Measurements from ENCODE around the gene FAM120B. TPM values are rescaled to one million over a fixed set of nuclear protein-coding genes. Genes with fewer than 3 reads are reported as not detected.

FAM120B gene, protein sequence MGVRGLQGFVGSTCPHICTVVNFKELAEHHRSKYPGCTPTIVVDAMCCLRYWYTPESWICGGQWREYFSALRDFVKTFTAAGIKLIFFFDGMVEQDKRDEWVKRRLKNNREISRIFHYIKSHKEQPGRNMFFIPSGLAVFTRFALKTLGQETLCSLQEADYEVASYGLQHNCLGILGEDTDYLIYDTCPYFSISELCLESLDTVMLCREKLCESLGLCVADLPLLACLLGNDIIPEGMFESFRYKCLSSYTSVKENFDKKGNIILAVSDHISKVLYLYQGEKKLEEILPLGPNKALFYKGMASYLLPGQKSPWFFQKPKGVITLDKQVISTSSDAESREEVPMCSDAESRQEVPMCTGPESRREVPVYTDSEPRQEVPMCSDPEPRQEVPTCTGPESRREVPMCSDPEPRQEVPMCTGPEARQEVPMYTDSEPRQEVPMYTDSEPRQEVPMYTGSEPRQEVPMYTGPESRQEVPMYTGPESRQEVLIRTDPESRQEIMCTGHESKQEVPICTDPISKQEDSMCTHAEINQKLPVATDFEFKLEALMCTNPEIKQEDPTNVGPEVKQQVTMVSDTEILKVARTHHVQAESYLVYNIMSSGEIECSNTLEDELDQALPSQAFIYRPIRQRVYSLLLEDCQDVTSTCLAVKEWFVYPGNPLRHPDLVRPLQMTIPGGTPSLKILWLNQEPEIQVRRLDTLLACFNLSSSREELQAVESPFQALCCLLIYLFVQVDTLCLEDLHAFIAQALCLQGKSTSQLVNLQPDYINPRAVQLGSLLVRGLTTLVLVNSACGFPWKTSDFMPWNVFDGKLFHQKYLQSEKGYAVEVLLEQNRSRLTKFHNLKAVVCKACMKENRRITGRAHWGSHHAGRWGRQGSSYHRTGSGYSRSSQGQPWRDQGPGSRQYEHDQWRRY
- total RNA-seq: 12.8 and 17.6 TPM in 2 replicates

DNA sequence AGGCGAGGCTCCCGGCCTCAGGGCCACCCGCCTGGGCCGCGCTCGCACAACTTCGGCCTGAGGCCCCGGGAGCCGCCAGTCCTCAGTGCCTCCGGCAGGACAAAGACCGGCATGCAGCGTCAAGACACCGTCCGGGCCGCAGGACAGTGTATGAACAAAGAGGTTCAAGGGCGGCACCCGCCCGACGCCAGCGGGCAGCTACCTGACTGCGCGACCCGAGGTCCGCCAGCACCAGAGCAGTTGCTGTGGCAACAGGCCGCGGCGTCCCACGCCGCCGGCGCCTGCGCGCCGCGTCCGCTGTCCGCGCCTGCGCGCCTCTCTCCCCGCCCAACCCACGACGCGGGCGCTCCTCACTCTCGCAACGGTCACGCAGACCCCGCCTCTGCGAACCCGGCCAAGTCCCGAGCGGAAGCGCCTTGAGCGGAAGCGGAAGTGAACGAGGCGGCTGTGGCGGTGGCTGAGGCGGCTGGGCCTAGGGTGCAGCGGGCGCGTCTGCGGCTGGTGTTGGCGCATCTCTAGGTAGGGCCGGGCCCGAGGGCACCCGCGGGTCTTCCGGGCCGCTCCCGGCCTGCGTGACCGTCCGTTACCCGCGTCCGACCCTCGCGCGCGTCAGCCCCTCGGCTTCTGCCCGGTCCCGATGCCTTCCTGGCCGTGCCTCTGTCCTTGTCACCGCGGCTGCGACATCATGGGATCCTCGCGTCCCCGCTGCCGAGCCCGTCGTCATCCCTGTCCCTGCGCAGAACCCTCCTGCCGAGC lies at the start of gene FAM120B:
TSS of gene FAM120B (plus strand) at position 435 of the 756 bp plus-strand sequence. CDS start 10,633 bp downstream, outside the sequence.

DNA sequence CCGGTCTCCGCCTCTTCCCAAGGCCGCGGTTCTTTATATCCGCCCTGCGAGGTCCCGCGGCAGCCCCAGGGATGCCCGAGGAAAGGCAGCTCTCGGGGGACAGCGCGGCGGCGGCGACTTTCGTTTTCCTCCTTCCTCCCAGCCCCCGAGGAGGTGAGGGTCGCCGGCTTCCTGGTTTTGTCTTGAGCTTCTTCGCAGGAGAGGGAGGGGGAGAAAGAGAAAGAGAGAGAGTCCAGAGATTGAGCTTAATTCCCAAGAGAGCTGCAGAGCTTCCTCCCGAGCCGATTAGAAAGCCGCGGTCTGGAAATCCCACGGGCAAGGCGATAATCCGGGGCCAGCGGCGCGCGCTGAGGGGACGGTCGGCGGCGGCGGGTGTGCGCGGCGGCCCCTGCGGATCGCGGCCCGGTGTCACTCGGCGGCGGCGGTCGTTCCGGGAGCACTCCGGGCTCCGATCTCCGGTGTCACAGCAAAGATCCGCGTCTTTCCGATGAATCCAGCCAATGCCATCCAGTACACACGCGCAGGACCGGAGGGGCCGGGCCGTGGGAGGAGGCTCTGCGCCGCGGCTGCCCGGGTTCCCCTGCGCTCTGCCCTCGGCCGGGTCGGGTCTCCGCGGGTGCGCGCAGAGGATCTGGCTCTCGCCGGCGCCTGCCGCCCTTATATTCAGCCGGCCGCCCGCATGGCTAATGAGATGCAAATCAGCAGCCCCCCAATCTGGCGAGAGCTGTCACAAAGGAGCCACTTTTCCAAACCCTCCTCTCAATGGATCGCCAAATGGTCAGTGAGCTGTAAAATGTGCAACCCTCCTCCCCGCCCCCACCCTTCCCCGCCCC lies 16.0 kb upstream of the FAM120B start, which contains the start of gene DLL1:
TSS of gene DLL1 (minus strand) at position 783 of the 833 bp plus-strand sequence. CDS start 939 bp downstream, outside the sequence.

Other genes with a start within 250 kb of the FAM120B start
- 0.65 and 5.9 TPM in 2 replicates for gene DLL1, start 15.7 kb upstream of the FAM120B start, total RNA-seq
- gene PSMB1, start 246.5 kb downstream of the FAM120B start, total RNA-seq: 235 and 407 TPM in 2 replicates
- 12.2 and 15.5 TPM in 2 replicates for gene TBP, start 247.6 kb downstream of the FAM120B start, total RNA-seq